Measurements from ENCODE around the gene PTPN9. TPM values are rescaled to one million over a fixed set of nuclear protein-coding genes. Genes with fewer than 3 reads are reported as not detected.
"Not testable (repeated sequence)": the region's sequence is repeated elsewhere in the genome, so short reads cannot be mapped to it uniquely, and the experiment has no call there.

PTPN9 gene
- total RNA-seq, 1 experiment from 2014 or later = 31.6 TPM

GRCh38 chr15:75590239-75590638, 11.1 kb upstream of the PTPN9 start:
- no peak for DNase-seq (ENCODE audit: unreplicated experiment)
- Mint-ChIP-seq H3K4me1 (ENCODE audit: insufficient read depth, unreplicated experiment) (no peaks in the 10 kb centered on the region), H3K4me3 (ENCODE audit: unreplicated experiment) (no peak overlapping the region), H3K9me3 (ENCODE audit: unreplicated experiment) (no peaks in the 10 kb centered on the region), H3K27ac (ENCODE audit: low read depth, unreplicated experiment) (no peak overlapping the region), H3K36me3 (ENCODE audit: insufficient read depth, unreplicated experiment) (peaks cover 3% of the 10 kb centered on the region), H3K27me3 (ENCODE audit: insufficient read depth, unreplicated experiment) (no peaks in the 10 kb centered on the region)
- POLR2A ChIA-PET = interaction anchor here (0.9 to 1.8 kb wide), 2 partner anchors 9 to 12 kb away, joined by 3 to 8 read pairs; partner anchors contain the start of gene PTPN9
- TF ChIP-seq CTCF (IDR thresholded peaks at IDR 0.05; ENCODE audit: unreplicated experiment) = no peak
- no TSS peak for BruUV-seq (replicated peaks)
- CTCF ChIA-PET = interaction anchor here (0.6 to 1.5 kb wide), 2 partner anchors 82 to 199 kb away, joined by 3 to 5 read pairs; no protein-coding TSS in a partner anchor
- intact Hi-C loops (cut with micrococcal nuclease) = no loop called here

GRCh38 chr15:75589071-75589470, 10.0 kb upstream of the PTPN9 start:
- no peaks in the 10 kb centered on the region for H3K9me3 Mint-ChIP-seq (ENCODE audit: unreplicated experiment)
- intact Hi-C loops (cut with micrococcal nuclease) = no loop called here

GRCh38 chr15:75586422-75586821, 7.3 kb upstream of the PTPN9 start:
- intact Hi-C loops (cut with micrococcal nuclease); POLR2A ChIA-PET; DNase-seq (ENCODE audit: unreplicated experiment); H3K9me3 Mint-ChIP-seq (ENCODE audit: unreplicated experiment); H3K4me3 Mint-ChIP-seq (ENCODE audit: unreplicated experiment); H3K4me1 Mint-ChIP-seq (ENCODE audit: insufficient read depth, unreplicated experiment); H3K27me3 Mint-ChIP-seq (ENCODE audit: insufficient read depth, unreplicated experiment); H3K36me3 Mint-ChIP-seq (ENCODE audit: insufficient read depth, unreplicated experiment); BruUV-seq (replicated peaks); H3K27ac Mint-ChIP-seq (ENCODE audit: low read depth, unreplicated experiment): not testable (repeated sequence)
- CTCF ChIA-PET = interaction anchor here (0.6 kb wide), 1 partner anchor 16 kb away, joined by 3 read pairs; no protein-coding TSS in a partner anchor

More at GRCh38 chr15:75589071-75589470, 10.0 kb upstream of the PTPN9 start:
- BruUV-seq (replicated peaks) = no TSS peak
- Mint-ChIP-seq H3K4me1 (ENCODE audit: insufficient read depth, unreplicated experiment) (no peaks in the 10 kb centered on the region), H3K4me3 (ENCODE audit: unreplicated experiment) (no peak overlapping the region), H3K36me3 (ENCODE audit: insufficient read depth, unreplicated experiment) (no peaks in the 10 kb centered on the region), H3K27ac (ENCODE audit: low read depth, unreplicated experiment) (no peak overlapping the region), H3K27me3 (ENCODE audit: insufficient read depth, unreplicated experiment) (no peaks in the 10 kb centered on the region)
- CTCF ChIA-PET = no interaction called here
- no peak for DNase-seq (ENCODE audit: unreplicated experiment)
- POLR2A ChIA-PET = interaction anchor here (1.0 to 1.8 kb wide), 2 partner anchors 11 to 12 kb away, joined by 3 to 8 read pairs; partner anchors contain the start of gene PTPN9
- TF ChIP-seq CTCF (IDR thresholded peaks at IDR 0.05; ENCODE audit: unreplicated experiment) = no peak

GRCh38 chr15:75584121-75584520, 5.0 kb upstream of the PTPN9 start:
- TF ChIP-seq CTCF (IDR thresholded peaks at IDR 0.05; ENCODE audit: unreplicated experiment) = no peak
- Mint-ChIP-seq H3K36me3 (ENCODE audit: insufficient read depth, unreplicated experiment) (no peaks in the 10 kb centered on the region), H3K27me3 (ENCODE audit: insufficient read depth, unreplicated experiment) (no peaks in the 10 kb centered on the region), H3K9me3 (ENCODE audit: unreplicated experiment) (no peaks in the 10 kb centered on the region), H3K4me1 (ENCODE audit: insufficient read depth, unreplicated experiment) (no peaks in the 10 kb centered on the region), H3K27ac (ENCODE audit: low read depth, unreplicated experiment) (no peak overlapping the region), H3K4me3 (ENCODE audit: unreplicated experiment) (no peak overlapping the region)
- intact Hi-C loops (cut with micrococcal nuclease) = no loop called here
- CTCF ChIA-PET = interaction anchor here (0.6 to 1.2 kb wide), 2 partner anchors 19 to 254 kb away, joined by 3 to 4 read pairs; no protein-coding TSS in a partner anchor
- POLR2A ChIA-PET = no interaction called here
- DNase-seq (ENCODE audit: unreplicated experiment) = no peak
- no TSS peak for BruUV-seq (replicated peaks)
